HEK293 (cell line): Measurements from ENCODE around the gene MED20.

Source experiments
- CTCF ChIA-PET: fragments of 350-600 bp; formaldehyde crosslinking; extraction: SDS; loops from one replicate; lab custom pipeline; 2021; ENCODE audit warnings: antibody characterized with exemption; lab: Yijun Ruan, JAX
- POLR2A ChIA-PET: fragments of 300-600 bp; formaldehyde crosslinking; extraction: SDS; loops from one replicate; lab custom pipeline; 2020; ENCODE audit warnings: antibody characterized with exemption, inconsistent platforms; lab: Yijun Ruan, JAX
- H3K27ac ChIP-seq: fragments of 200-500 bp; sonication (Bioruptor generic); 2 replicates; pipeline ENCODE4 v1.5.1; 2014; ENCODE audit warnings: low read depth, low read length, control low read depth, inconsistent platforms; ENCODE audit errors: extremely low read depth
- H3K36me3 ChIP-seq, 2 experiments: fragments of 200-500 bp in 1 of 2; sonication (Bioruptor generic) in 1 of 2; 1 replicate in 1 of 2; 2 replicates in 1 of 2; pipeline ENCODE4 v1.5.1; 2014 to 2017; ENCODE audit warnings: inconsistent platforms in 2 of 2, low read length in 2 of 2; ENCODE audit not compliant: control insufficient read depth in 2 of 2, insufficient read depth in 1 of 2
- H3K4me1 ChIP-seq: fragments of 200-500 bp; sonication (Bioruptor generic); 2 replicates; pipeline ENCODE4 v1.5.1; 2014; ENCODE audit warnings: mild to moderate bottlenecking, low read length, inconsistent platforms; ENCODE audit not compliant: control insufficient read depth, insufficient read depth
- H3K4me3 ChIP-seq: 2 replicates; pipeline ENCODE4 v1.5.1; 2011; ENCODE audit warnings: low read depth, mild to moderate bottlenecking, control low read depth, low read length, moderate library complexity
- H3K9me3 ChIP-seq: fragments of 200-500 bp; sonication (Bioruptor generic); 2 replicates; pipeline ENCODE4 v1.5.1; 2014; ENCODE audit warnings: low read depth, low read length, inconsistent platforms; ENCODE audit not compliant: control insufficient read depth, insufficient read depth
- CTCF ChIP-seq: fragments of 450-650 bp; formaldehyde crosslinking; IDR thresholded peaks from 2 replicates; pipeline ENCODE4 v1.5.1; 2016; ENCODE audit warnings: missing biosample characterization, missing genetic modification characterization
- HOXC10 ChIP-seq: sonication (generic); formaldehyde crosslinking; IDR thresholded peaks from 2 replicates; pipeline ENCODE4 v1.8.1; 2023; ENCODE audit warnings: mild to moderate bottlenecking, missing genetic modification reagents
- REST ChIP-seq: fragments of 450-650 bp; formaldehyde crosslinking; IDR thresholded peaks from 2 replicates; pipeline ENCODE4 v1.5.1; 2016; ENCODE audit warnings: missing biosample characterization, missing genetic modification characterization
- WT1 ChIP-seq: fragments of 450-650 bp; formaldehyde crosslinking; IDR thresholded peaks from 2 replicates; pipeline ENCODE4 v1.5.1; 2016; ENCODE audit warnings: missing biosample characterization, missing genetic modification characterization
- ZBTB44 ChIP-seq: fragments of 450-650 bp; IDR thresholded peaks from 2 replicates; pipeline ENCODE4 v1.5.1; 2018; ENCODE audit warnings: missing biosample characterization, mild to moderate bottlenecking, missing genetic modification characterization
- ZFP3 ChIP-seq: fragments of 450-650 bp; formaldehyde crosslinking; IDR thresholded peaks from 2 replicates; pipeline ENCODE4 v1.5.1; 2016; ENCODE audit warnings: low read depth, missing biosample characterization, missing genetic modification characterization
- ZFP41 ChIP-seq: fragments of 450-650 bp; formaldehyde crosslinking; IDR thresholded peaks from 2 replicates; pipeline ENCODE4 v1.5.1; 2016; ENCODE audit warnings: missing biosample characterization, missing genetic modification characterization, borderline replicate concordance
- ZNF132 ChIP-seq: fragments of 450-650 bp; formaldehyde crosslinking; IDR thresholded peaks from 2 replicates; pipeline ENCODE4 v1.5.1; 2017; ENCODE audit warnings: missing biosample characterization, missing genetic modification characterization, borderline replicate concordance
- ZNF174 ChIP-seq: fragments of 450-650 bp; formaldehyde crosslinking; IDR thresholded peaks from 2 replicates; pipeline ENCODE4 v1.5.0; 2017; ENCODE audit warnings: missing biosample characterization, mild to moderate bottlenecking, missing genetic modification characterization
- ZNF394 ChIP-seq: fragments of 450-650 bp; formaldehyde crosslinking; IDR thresholded peaks from 2 replicates; pipeline ENCODE4 v1.5.1; 2016; ENCODE audit warnings: missing biosample characterization, missing genetic modification characterization, mild to moderate bottlenecking, moderate library complexity, borderline replicate concordance
- ZNF560 ChIP-seq: fragments of 450-650 bp; formaldehyde crosslinking; IDR thresholded peaks from 2 replicates; pipeline ENCODE4 v1.5.1; 2017; ENCODE audit warnings: missing biosample characterization, missing genetic modification characterization, borderline replicate concordance
- ZNF658 ChIP-seq: fragments of 450-650 bp; formaldehyde crosslinking; IDR thresholded peaks from 2 replicates; pipeline ENCODE4; 2016; ENCODE audit warnings: missing biosample characterization, missing genetic modification characterization
- ZNF670 ChIP-seq: fragments of 450-650 bp; formaldehyde crosslinking; IDR thresholded peaks from 2 replicates; pipeline ENCODE4 v1.5.1; 2016; ENCODE audit warnings: missing biosample characterization, missing genetic modification characterization, low read depth
- ZNF76 ChIP-seq: fragments of 450-650 bp; formaldehyde crosslinking; IDR thresholded peaks from 2 replicates; pipeline ENCODE4; 2016; ENCODE audit warnings: low read depth, missing biosample characterization, missing genetic modification characterization, borderline replicate concordance

The MED20 gene

GRCh38 chr6:41936073-41936837 is 15.3 kb upstream of the MED20 start (continued):
- peak; percentile 37; the same call in 1 of the 2 replicates for TF ChIP-seq REST (tag by site-specific recombination)
- TF ChIP-seq ZNF658 = no peak
- TF ChIP-seq ZBTB44 = no peak
- TF ChIP-seq ZNF670 (tag by site-specific recombination) = no peak
- no peak for TF ChIP-seq ZNF560
- no peak for TF ChIP-seq ZNF132
- peak; percentile 56; the same call in 1 of the 2 replicates for TF ChIP-seq CTCF (tag by site-specific recombination)

- Histone ChIP-seq H3K4me3 (no peak overlapping the region), H3K27ac (no peak overlapping the region), H3K4me1 (peaks cover 20% of the 10 kb centered on the region), H3K36me3 (peaks cover 13 to 78% of the 10 kb centered on the region in 2 experiments), H3K9me3 (no peaks in the 10 kb centered on the region)
- CTCF ChIA-PET = interaction anchor here (0.5 to 13.4 kb wide), 18 partner anchors 10 to 981 kb away, joined by 3 to 160 read pairs (median 3); partner anchors contain the start of genes BYSL, MED20 and TOMM6
- POLR2A ChIA-PET = interaction anchor here (0.9 to 3.2 kb wide), 4 partner anchors 14 to 148 kb away, joined by 3 to 20 read pairs (median 4); partner anchors contain the start of genes BYSL, MED20 and TOMM6
- no peak for TF ChIP-seq HOXC10 (CRISPR knock-in tag)
- TF ChIP-seq ZNF76 (tag by site-specific recombination) = no peak
- TF ChIP-seq ZFP41 (tag by site-specific recombination) = no peak
- TF ChIP-seq WT1 = no peak
These were observed 14.7 kb upstream of the MED20 start for GRCh38 chr6:41935685-41936072.

GRCh38 chr6:41935193-41935574 is 14.2 kb upstream of the MED20 start:
- no peaks in the 10 kb centered on the region for H3K9me3 ChIP-seq
- no peak for TF ChIP-seq WT1
- peak; percentile 62; the same call in 1 of the 2 replicates for TF ChIP-seq ZNF394
- TF ChIP-seq ZFP3 (tag by site-specific recombination) = no peak
- no peak for TF ChIP-seq ZNF174 (tag by site-specific recombination)
- no peak overlapping the region for H3K27ac ChIP-seq
- no peak overlapping the region for H3K4me3 ChIP-seq
- H3K36me3 ChIP-seq = peaks cover 13 to 83% of the 10 kb centered on the region in 2 experiments
- ChIA-PET CTCF (interaction anchor here (0.6 to 13.4 kb wide), 13 partner anchors 9 to 982 kb away, joined by 3 to 160 read pairs (median 5); partner anchors contain the start of genes BYSL, MED20 and TOMM6), POLR2A (interaction anchor here (1.8 to 3.2 kb wide), 2 partner anchors 14 to 28 kb away, joined by 5 to 20 read pairs; partner anchors contain the start of genes BYSL and MED20)
- peaks cover 16% of the 10 kb centered on the region for H3K4me1 ChIP-seq
